ENCODE data around the gene BPI. TPM values are rescaled to one million over a fixed set of nuclear protein-coding genes. Genes with fewer than 3 reads are reported as not detected.
"Not testable (repeated sequence)": the region's sequence is repeated elsewhere in the genome, so short reads cannot be mapped to it uniquely, and the experiment has no call there.

BPI gene
- not detected for total RNA-seq

DNA sequence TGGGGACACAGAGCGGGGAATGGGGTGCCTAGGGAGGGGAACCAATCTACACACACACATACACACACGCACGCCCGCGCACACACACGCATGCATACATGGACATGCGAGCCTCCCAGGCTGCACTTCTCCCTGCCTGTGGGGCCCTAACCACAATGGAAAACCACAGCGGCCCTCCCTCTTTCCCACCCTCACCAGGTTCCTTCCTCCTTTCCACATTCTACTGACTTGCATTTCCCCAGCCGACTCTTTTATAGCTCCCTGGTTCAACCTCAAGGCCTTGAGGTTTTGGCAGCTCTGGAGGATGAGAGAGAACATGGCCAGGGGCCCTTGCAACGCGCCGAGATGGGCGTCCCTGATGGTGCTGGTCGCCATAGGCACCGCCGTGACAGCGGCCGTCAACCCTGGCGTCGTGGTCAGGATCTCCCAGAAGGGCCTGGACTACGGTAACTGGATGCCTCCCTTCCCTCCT lies at the start of gene BPI:
Gene BPI (plus strand): TSS at position 249 of the 472 bp plus-strand sequence. CDS start 68 bp downstream, at position 317.
- Mint-ChIP-seq H3K27me3 (ENCODE audit: low read depth) (peaks cover 60% of the 10 kb centered on the region), H3K4me1 (ENCODE audit: low read depth) (peaks cover 30% of the 10 kb centered on the region), H3K36me3 (ENCODE audit: insufficient read depth in 2 of 2) (no peaks in the 10 kb centered on the region), H3K9me3 (no peaks in the 10 kb centered on the region), H3K4me3 (peak within 1 kb of the TSS in 1 of 2 donors; percentile 21), H3K27ac (no peak within 1 kb of the TSS)
- peak in 1 of 2 donors; percentile 11 for ATAC-seq (replicated peaks in 1 of 2)
- no peak for DNase-seq

DNA sequence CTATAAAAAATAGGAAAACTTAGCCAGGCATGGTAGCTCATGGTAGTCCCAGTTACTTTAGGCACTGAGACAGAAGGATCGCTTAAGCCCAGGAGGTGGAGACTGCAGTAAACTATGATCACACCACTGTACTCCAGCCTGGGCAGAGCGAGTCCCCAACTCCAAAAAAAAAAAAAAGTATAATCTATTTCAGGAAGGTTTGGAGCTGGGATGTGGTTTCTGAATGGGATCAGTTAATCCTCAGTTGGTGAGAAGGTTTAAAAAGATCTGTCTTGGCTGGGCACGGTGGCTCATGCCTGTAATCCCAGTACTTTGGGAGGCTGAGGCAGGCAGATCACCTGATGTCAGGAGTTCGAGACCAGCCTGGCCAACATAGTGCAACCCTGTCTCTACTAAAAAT lies 49.3 kb upstream of the BPI start:
- DNase-seq; H3K27ac Mint-ChIP-seq; H3K9me3 Mint-ChIP-seq; H3K4me1 Mint-ChIP-seq (ENCODE audit: low read depth); ATAC-seq (replicated peaks in 1 of 2); H3K4me3 Mint-ChIP-seq; H3K36me3 Mint-ChIP-seq (ENCODE audit: insufficient read depth in 2 of 2): not testable (repeated sequence)
- peaks cover 17% of the 10 kb centered on the region for H3K27me3 Mint-ChIP-seq (ENCODE audit: low read depth)

GRCh38 chr20:38255393-38255792 lies 48.6 kb upstream of the BPI start:
- peaks cover 24% of the 10 kb centered on the region for H3K27me3 Mint-ChIP-seq (ENCODE audit: low read depth)
- H3K4me3 Mint-ChIP-seq = no peak overlapping the region
- H3K27ac Mint-ChIP-seq = no peak overlapping the region
- H3K4me1 Mint-ChIP-seq (ENCODE audit: low read depth) = peaks cover 6% of the 10 kb centered on the region
- ATAC-seq (replicated peaks in 1 of 2) (no peak), DNase-seq (no peak)
- no peaks in the 10 kb centered on the region for H3K9me3 Mint-ChIP-seq
- no peaks in the 10 kb centered on the region for H3K36me3 Mint-ChIP-seq (ENCODE audit: insufficient read depth in 2 of 2)

GRCh38 chr20:38256021-38256420 lies 47.9 kb upstream of the BPI start:
- Mint-ChIP-seq H3K36me3 (ENCODE audit: insufficient read depth in 2 of 2) (no peaks in the 10 kb centered on the region), H3K27ac (no peak overlapping the region), H3K9me3 (no peaks in the 10 kb centered on the region), H3K4me1 (ENCODE audit: low read depth) (peaks cover 9% of the 10 kb centered on the region), H3K4me3 (no peak overlapping the region), H3K27me3 (ENCODE audit: low read depth) (peaks cover 31% of the 10 kb centered on the region)
- no peak for DNase-seq
- no peak for ATAC-seq (replicated peaks in 1 of 2)

DNA sequence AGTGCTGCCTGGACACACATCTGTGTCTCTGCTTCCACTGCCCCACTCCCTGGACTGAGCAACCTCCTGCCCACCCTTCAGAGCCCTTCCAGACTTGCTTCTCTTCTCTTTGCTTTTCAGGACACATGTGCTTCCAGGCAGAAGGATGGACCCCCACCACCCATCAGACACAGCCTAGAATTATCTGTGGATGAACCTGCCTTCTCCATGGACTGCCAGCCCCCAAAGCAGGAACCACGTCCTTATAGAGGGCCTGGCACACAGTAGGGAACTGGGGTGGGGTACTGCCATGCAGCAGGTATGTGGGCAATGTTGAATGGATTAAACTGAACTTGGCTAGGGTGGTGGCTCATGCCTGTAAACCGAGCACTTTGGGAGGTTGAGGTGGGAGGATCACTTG lies 47.0 kb upstream of the BPI start:
- ATAC-seq (replicated peaks in 1 of 2) = no peak
- H3K27me3 Mint-ChIP-seq (ENCODE audit: low read depth) = peaks cover 38% of the 10 kb centered on the region
- no peak overlapping the region for H3K4me3 Mint-ChIP-seq
- no peak for DNase-seq
- H3K36me3 Mint-ChIP-seq (ENCODE audit: insufficient read depth in 2 of 2) = no peaks in the 10 kb centered on the region
- H3K9me3 Mint-ChIP-seq = no peaks in the 10 kb centered on the region
- H3K4me1 Mint-ChIP-seq (ENCODE audit: low read depth) = peaks cover 12% of the 10 kb centered on the region
- no peak overlapping the region for H3K27ac Mint-ChIP-seq

DNA sequence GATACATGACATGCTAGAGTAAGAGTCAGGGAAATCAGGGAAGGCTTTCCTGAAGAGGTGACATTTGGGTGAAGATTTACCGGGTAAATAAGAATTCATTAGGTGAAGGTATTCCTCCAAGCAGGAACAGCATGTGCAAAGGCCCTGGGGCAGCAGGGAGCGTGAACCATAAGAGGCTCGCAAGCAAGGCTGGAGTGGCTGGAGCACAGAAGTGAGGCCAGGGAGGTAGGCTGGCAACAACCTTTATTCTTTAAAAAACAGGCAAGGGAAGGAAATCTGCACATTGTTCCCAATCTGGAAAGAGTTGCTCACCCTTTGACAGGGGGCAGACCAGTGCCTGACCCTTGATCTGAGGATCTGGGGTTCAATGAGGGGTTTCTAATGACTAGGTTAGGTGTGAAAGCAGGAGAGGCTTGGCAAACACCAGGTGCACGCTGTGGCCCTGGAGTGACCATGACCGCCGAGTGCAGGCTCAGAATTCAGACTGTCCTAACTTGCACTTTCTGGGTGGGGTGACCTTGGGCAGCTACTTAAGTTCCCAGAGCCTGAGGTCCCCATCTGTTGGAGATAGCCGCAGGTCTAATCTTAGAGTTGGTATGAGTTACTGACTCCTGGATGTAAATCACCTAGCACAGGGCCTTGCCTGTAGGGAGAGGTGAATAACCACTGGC lies 45.3 kb upstream of the BPI start:
- DNase-seq (no peak), ATAC-seq (replicated peaks in 1 of 2) (no peak)
- Mint-ChIP-seq H3K36me3 (ENCODE audit: insufficient read depth in 2 of 2) (no peaks in the 10 kb centered on the region), H3K9me3 (no peaks in the 10 kb centered on the region), H3K27ac (no peak overlapping the region), H3K4me3 (no peak overlapping the region), H3K4me1 (ENCODE audit: low read depth) (peaks cover 12% of the 10 kb centered on the region), H3K27me3 (ENCODE audit: low read depth) (peaks cover 53% of the 10 kb centered on the region)

GRCh38 chr20:38260025-38260377 lies 44.0 kb upstream of the BPI start:
- H3K4me3 Mint-ChIP-seq = no peak overlapping the region
- H3K27ac Mint-ChIP-seq = no peak overlapping the region
- H3K36me3 Mint-ChIP-seq (ENCODE audit: insufficient read depth in 2 of 2) = no peaks in the 10 kb centered on the region
- H3K9me3 Mint-ChIP-seq = no peaks in the 10 kb centered on the region
- peaks cover 12% of the 10 kb centered on the region for H3K4me1 Mint-ChIP-seq (ENCODE audit: low read depth)
- ATAC-seq (replicated peaks in 1 of 2) (no peak), DNase-seq (no peak)
- H3K27me3 Mint-ChIP-seq (ENCODE audit: low read depth) = peaks cover 53% of the 10 kb centered on the region

DNA sequence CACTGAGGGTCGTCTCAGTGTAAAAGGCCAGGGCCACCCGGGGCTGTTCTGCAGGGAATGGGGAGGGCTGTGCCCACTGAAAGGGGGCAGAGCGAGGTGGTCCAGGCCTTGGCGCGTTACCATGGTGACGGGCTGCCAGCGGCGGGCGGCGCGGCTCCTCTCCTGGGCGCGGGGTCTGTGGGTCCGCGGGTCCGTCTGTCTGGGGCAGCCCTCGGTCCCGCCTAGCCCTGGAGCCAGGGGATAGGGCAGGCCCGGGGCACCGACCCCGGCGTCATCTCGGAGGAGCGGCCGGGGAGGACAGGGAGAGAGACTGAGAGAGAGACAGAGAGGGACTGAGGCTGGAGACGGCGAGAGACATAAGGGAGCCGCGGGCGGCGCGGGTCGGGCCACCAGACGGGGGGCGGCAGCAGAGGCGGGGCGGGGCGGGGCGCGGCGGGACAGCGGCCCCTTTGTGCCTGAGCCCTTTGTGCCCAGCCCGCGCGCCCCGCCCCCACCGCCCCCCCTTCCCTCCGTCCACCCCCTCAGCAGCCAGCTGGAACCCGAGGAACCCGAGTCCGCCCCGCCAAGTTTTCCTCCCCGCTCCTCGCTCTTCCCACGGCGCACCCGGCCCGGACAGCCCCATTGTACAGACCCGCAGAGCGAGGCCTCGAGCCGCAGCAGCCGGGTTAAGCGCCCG lies 43.4 kb upstream of the BPI start, which contains the start of gene KIAA1755:
Gene KIAA1755 (minus strand): TSS at position 358 of the 676 bp plus-strand sequence. CDS start 235 bp downstream, at position 123.
- Mint-ChIP-seq H3K9me3 (no peaks in the 10 kb centered on the region), H3K27me3 (ENCODE audit: low read depth) (peaks cover 55% of the 10 kb centered on the region), H3K4me1 (ENCODE audit: low read depth) (peaks cover 12% of the 10 kb centered on the region), H3K4me3 (peak within 1 kb of the TSS in 1 of 2 donors; percentile 33), H3K27ac (no peak within 1 kb of the TSS), H3K36me3 (ENCODE audit: insufficient read depth in 2 of 2) (no peaks in the 10 kb centered on the region)
- ATAC-seq (replicated peaks in 1 of 2) = no peak
- DNase-seq = no peak

GRCh38 chr20:38261054-38261390 lies 42.9 kb upstream of the BPI start:
- Mint-ChIP-seq H3K36me3 (ENCODE audit: insufficient read depth in 2 of 2) (no peaks in the 10 kb centered on the region), H3K4me3 (peak overlapping the region in 1 of 2 donors; percentile 33), H3K9me3 (no peaks in the 10 kb centered on the region), H3K4me1 (ENCODE audit: low read depth) (peaks cover 12% of the 10 kb centered on the region), H3K27ac (no peak overlapping the region), H3K27me3 (ENCODE audit: low read depth) (peaks cover 60% of the 10 kb centered on the region)
- ATAC-seq (replicated peaks in 1 of 2) = no peak
- no peak for DNase-seq

GRCh38 chr20:38262931-38263330 lies 41.0 kb upstream of the BPI start:
- peaks cover 62% of the 10 kb centered on the region for H3K27me3 Mint-ChIP-seq (ENCODE audit: low read depth)
- DNase-seq (no peak), ATAC-seq (replicated peaks in 1 of 2) (no peak)
- no peak overlapping the region for H3K4me3 Mint-ChIP-seq
- peaks cover 12% of the 10 kb centered on the region for H3K4me1 Mint-ChIP-seq (ENCODE audit: low read depth)
- no peak overlapping the region for H3K27ac Mint-ChIP-seq
- H3K36me3 Mint-ChIP-seq (ENCODE audit: insufficient read depth in 2 of 2) = no peaks in the 10 kb centered on the region
- no peaks in the 10 kb centered on the region for H3K9me3 Mint-ChIP-seq

DNA sequence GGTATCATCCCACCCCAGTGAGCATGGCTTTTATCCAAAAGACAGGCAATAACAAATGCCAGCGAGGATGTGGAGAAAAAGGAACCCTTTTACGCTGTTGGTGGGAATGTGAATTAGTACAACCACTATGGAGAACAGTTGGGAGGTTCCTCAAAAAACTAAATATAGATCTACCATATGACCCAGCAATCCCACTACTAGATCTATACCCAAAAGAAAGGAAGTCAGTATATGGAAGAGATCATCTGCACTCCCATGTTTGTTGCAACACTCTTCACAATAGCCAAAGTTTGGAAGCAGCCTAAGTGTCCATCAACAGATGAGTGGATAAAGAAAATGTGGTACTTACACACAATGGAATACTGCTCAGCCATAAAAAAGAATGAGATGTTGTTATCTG lies 37.5 kb upstream of the BPI start:
- ATAC-seq (replicated peaks in 1 of 2) (no peak), DNase-seq (no peak)
- no peaks in the 10 kb centered on the region for H3K36me3 Mint-ChIP-seq (ENCODE audit: insufficient read depth in 2 of 2)
- no peak overlapping the region for H3K27ac Mint-ChIP-seq
- no peaks in the 10 kb centered on the region for H3K9me3 Mint-ChIP-seq
- no peaks in the 10 kb centered on the region for H3K4me1 Mint-ChIP-seq (ENCODE audit: low read depth)
- peaks cover 37% of the 10 kb centered on the region for H3K27me3 Mint-ChIP-seq (ENCODE audit: low read depth)
- no peak overlapping the region for H3K4me3 Mint-ChIP-seq

DNA sequence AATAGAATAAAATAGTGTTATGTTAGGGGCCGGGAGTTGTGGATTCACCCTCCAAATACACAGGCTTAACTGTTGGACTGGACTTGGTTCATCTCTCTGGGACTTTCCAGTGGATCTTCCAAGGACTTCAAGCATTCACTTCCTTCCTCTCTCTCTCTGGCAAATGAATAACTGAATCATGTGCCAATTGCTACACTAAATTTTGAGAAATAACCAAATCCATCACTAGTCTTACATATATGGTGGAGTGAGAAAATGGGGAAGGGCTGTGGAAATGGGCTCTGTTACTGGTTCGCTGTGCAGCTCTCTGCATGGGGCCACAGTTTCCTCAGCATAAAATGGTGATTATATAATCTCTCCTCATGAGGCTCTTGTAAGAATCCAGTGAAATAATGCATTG lies 36.7 kb upstream of the BPI start:
- no peak overlapping the region for H3K4me3 Mint-ChIP-seq

DNA sequence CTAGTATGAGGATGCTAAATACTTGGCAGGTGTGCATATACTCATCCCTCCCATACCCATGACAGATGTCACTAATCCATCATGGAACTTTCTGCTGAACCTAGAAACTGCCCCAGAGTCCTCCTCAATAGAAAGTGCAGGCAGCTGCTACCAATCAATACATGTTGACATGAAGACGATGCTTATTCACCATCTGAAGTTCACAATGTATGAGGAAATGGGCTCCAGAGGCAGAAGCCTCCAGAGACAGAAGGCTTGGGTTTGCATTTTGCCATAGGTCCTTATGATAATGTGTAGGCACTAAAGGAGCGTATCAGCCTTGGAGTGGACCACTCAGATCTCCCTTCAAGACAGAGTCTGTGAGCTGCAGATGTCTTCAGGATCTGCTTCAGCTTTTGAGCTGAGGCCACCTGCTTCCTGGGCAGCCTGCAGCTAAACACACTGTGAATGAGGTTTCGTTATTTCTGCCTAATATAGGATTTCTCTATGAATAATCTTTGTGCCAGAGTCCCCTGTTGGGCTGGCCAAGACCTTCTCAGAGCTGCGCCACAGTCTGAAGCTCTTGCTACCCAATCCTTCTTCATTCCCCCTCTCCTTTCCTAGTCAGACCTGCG lies 35.9 kb upstream of the BPI start:
- DNase-seq (no peak), ATAC-seq (replicated peaks in 1 of 2) (no peak)
- peaks cover 26% of the 10 kb centered on the region for H3K27me3 Mint-ChIP-seq (ENCODE audit: low read depth)

More for the DNA sequence above, 36.7 kb upstream of the BPI start:
- Mint-ChIP-seq H3K27me3 (ENCODE audit: low read depth) (peaks cover 30% of the 10 kb centered on the region), H3K36me3 (ENCODE audit: insufficient read depth in 2 of 2) (no peaks in the 10 kb centered on the region), H3K9me3 (no peaks in the 10 kb centered on the region), H3K4me1 (ENCODE audit: low read depth) (no peaks in the 10 kb centered on the region), H3K27ac (no peak overlapping the region)
- ATAC-seq (replicated peaks in 1 of 2) (no peak), DNase-seq (no peak)

More for the DNA sequence above, 35.9 kb upstream of the BPI start:
- Mint-ChIP-seq H3K4me1 (ENCODE audit: low read depth) (no peaks in the 10 kb centered on the region), H3K9me3 (no peaks in the 10 kb centered on the region), H3K27ac (no peak overlapping the region), H3K36me3 (ENCODE audit: insufficient read depth in 2 of 2) (no peaks in the 10 kb centered on the region), H3K4me3 (no peak overlapping the region)
